Smooth muscle cell of trachea (primary cell): ENCODE measurements around the gene DZIP3. TPM values are rescaled to one million over a fixed set of nuclear protein-coding genes. Genes with fewer than 3 reads are reported as not detected.

ENCODE experiments used
- total RNA-seq: library from RNA; depleted of rRNA; stranded (reverse); fragments of >200 nt; gene quantifications from 2 replicates; pipeline ENCODE4 v1.2.1, GENCODE V29; 2014

DZIP3 gene, protein sequence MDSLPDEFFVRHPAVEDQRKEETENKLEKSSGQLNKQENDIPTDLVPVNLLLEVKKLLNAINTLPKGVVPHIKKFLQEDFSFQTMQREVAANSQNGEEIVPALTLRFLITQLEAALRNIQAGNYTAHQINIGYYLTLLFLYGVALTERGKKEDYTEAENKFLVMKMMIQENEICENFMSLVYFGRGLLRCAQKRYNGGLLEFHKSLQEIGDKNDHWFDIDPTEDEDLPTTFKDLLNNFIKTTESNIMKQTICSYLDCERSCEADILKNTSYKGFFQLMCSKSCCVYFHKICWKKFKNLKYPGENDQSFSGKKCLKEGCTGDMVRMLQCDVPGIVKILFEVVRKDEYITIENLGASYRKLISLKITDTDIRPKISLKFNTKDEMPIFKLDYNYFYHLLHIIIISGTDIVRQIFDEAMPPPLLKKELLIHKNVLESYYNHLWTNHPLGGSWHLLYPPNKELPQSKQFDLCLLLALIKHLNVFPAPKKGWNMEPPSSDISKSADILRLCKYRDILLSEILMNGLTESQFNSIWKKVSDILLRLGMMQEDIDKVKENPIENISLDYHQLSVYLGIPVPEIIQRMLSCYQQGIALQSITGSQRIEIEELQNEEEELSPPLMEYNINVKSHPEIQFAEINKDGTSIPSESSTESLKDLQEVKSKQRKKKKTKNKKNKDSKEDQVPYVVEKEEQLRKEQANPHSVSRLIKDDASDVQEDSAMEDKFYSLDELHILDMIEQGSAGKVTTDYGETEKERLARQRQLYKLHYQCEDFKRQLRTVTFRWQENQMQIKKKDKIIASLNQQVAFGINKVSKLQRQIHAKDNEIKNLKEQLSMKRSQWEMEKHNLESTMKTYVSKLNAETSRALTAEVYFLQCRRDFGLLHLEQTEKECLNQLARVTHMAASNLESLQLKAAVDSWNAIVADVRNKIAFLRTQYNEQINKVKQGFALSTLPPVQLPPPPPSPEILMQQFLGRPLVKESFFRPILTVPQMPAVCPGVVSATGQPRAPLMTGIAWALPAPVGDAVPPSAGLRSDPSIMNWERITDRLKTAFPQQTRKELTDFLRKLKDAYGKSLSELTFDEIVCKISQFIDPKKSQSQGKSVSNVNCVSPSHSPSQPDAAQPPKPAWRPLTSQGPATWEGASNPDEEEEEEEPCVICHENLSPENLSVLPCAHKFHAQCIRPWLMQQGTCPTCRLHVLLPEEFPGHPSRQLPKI
- total RNA-seq, result 16.5 and 25.5 TPM in 2 replicates

GRCh38 chr3:108589081-108589997, at the start of gene DZIP3, which contains the start of gene CIP2A:
DZIP3 (plus strand) TSS chr3:108589722; CDS start chr3:108605407, 15,685 bp downstream.
CIP2A (minus strand) TSS chr3:108589438; CDS start chr3:108589375, 63 bp downstream.

Other genes with a start within 250 kb of the DZIP3 start
- gene MYH15, start 79.1 kb upstream of the DZIP3 start, total RNA-seq, result 0.50 and 1.0 TPM in 2 replicates
- gene CIP2A, start 284 bp upstream of the DZIP3 start, total RNA-seq, result 5.8 and 27.3 TPM in 2 replicates
- not detected in 2 replicates for gene RETNLB, start 167.7 kb downstream of the DZIP3 start, total RNA-seq
- gene TRAT1, start 233.1 kb downstream of the DZIP3 start, total RNA-seq, result not detected in 2 replicates